ENCODE results near the gene RPH3AL.

DNA sequence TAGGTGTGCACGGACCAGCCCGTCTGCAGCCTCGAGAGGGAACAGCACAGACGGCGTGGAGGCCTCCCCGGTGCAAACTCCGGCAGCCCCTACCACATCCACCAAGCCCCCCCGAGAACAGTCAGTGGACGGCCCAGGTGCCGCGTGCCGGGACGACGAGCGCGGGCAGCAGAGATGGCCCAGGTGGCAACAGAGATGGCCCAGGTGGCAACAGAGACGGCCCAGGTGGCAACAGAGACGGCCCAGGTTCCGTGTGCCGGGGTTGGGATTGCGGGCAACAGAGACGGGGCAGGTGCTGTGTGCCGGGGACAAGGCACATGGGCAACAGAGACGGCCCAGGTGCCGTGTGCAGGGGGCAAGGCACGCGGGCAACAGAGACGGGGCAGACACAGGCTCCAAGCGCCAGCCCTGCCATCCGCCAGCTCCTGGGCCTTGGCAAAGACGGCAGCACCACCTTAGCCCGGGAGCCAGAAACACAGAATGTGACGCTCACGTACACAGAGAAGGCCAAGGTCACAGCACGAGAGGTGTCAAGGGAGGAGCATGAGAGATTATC lies 31.1 kb downstream of the RPH3AL start:
- TF ChIP-seq, protein P1, sequence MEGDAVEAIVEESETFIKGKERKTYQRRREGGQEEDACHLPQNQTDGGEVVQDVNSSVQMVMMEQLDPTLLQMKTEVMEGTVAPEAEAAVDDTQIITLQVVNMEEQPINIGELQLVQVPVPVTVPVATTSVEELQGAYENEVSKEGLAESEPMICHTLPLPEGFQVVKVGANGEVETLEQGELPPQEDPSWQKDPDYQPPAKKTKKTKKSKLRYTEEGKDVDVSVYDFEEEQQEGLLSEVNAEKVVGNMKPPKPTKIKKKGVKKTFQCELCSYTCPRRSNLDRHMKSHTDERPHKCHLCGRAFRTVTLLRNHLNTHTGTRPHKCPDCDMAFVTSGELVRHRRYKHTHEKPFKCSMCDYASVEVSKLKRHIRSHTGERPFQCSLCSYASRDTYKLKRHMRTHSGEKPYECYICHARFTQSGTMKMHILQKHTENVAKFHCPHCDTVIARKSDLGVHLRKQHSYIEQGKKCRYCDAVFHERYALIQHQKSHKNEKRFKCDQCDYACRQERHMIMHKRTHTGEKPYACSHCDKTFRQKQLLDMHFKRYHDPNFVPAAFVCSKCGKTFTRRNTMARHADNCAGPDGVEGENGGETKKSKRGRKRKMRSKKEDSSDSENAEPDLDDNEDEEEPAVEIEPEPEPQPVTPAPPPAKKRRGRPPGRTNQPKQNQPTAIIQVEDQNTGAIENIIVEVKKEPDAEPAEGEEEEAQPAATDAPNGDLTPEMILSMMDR (IDR thresholded peaks at IDR 0.05), result no peak
- TF ChIP-seq POLR2A (IDR thresholded peaks at IDR 0.05), result no peak

Data from ovary (tissue), 3 donors.